Gastrocnemius medialis (tissue), 4 donors: ENCODE data around the gene GPR4.

Source experiments
- CTCF ChIP-seq, 5 experiments: fragments of 450-650 bp in 3 of 5; fragments of 200-600 bp in 2 of 5; sonication (generic) in 2 of 5; IDR thresholded peaks in 4 of 5; conservative IDR thresholded peaks in 1 of 5; 1 replicate in 4 of 5; 2 replicates in 1 of 5; pipeline ENCODE4 v1.5.1; 2016 to 2019; ENCODE audit warnings: antibody characterized with exemption in 5 of 5, mild to moderate bottlenecking in 3 of 5, moderate library complexity in 3 of 5
- POLR2A ChIP-seq, 2 donors: fragments of 450-650 bp; IDR thresholded peaks; one replicate each; pipeline ENCODE4 v1.6.1; 2017; ENCODE audit warnings: antibody characterized with exemption in 2 of 2, mild to moderate bottlenecking in 2 of 2, moderate library complexity in 2 of 2

- TF ChIP-seq CTCF (IDR thresholded peaks at IDR 0.05 in 4 of 5, conservative IDR thresholded peaks at IDR 0.05 in 1 of 5) (no peak), POLR2A (IDR thresholded peaks at IDR 0.05) (no peak)
Measured at GRCh38 chr19:45553464-45553863, 48.5 kb downstream of the GPR4 start.
